ENCODE measurements around the gene SLC29A3. TPM values are rescaled to one million over a fixed set of nuclear protein-coding genes. Genes with fewer than 3 reads are reported as not detected.

The SLC29A3 gene
- total and polyA plus RNA-seq, 2 of the 8 experiments (the other 6 are each of a cell fraction or from before 2014, with no cell fraction given): 14.0 to 24.6 TPM

- no peak overlapping the region for H3K23ac ChIP-seq (ENCODE audit: insufficient read length)
- ChIA-PET CTCF (ENCODE audit: partially characterized antibody) (interaction anchor here (0.6 to 28.0 kb wide), 68 partner anchors 8 to 389 kb away, joined by 3 to 401 read pairs (median 4); partner anchors contain the start of genes CDH23, SLC29A3 and VSIR), POLR2A (ENCODE audit: partially characterized antibody) (interaction anchor here (0.9 kb wide), 1 partner anchor 11 kb away, joined by 3 read pairs; no protein-coding TSS in a partner anchor)
- H2BK15ac ChIP-seq (ENCODE audit: low read length): no peak overlapping the region
- H3K18ac ChIP-seq (ENCODE audit: extremely low read depth, low read length): no peak overlapping the region
- FAIRE-seq (no peak), DNase-seq (ENCODE audit: low read depth in 1 of 2, low spot score in 2 of 2) (peak; percentile 58 to 99)
- no peak overlapping the region for H2AFZ ChIP-seq (ENCODE audit: low read length)
- H2BK20ac ChIP-seq (ENCODE audit: low read length): no peak overlapping the region
- H4K91ac ChIP-seq (replicated peaks; ENCODE audit: insufficient read length, low read length): no peak overlapping the region
- H3K4me1 ChIP-seq (replicated peaks in 1 of 4; ENCODE audit: control insufficient read depth in 3 of 4, insufficient read depth in 4 of 4, low read length in 3 of 4): no peaks in the 10 kb centered on the region
- H3K4me2 ChIP-seq (ENCODE audit: insufficient read depth in 1 of 2, low read depth in 2 of 2, low read length in 2 of 2): no peak overlapping the region
- H3K27ac ChIP-seq (ENCODE audit: low read depth, low read length): no peak overlapping the region
- 23% methylated on average over 10 of the region's 10 CpGs; no CpG with 5 or more reads in 1 of the 2 experiments for WGBS, 2 experiments (ENCODE audit: extremely low coverage in 1 of 2, insufficient coverage in 1 of 2, insufficient read length in 1 of 2, insufficient replicate concordance in 2 of 2, low coverage in 1 of 2, low lambda C conversion rate in 2 of 2, missing lambda C conversion rate in 1 of 2)
- no peaks in the 10 kb centered on the region for H3K79me1 ChIP-seq (ENCODE audit: low read depth, low read length)
- H4K20me1 ChIP-seq (replicated peaks in 1 of 2; ENCODE audit: control insufficient read depth in 1 of 2, insufficient read depth in 2 of 2, low read length in 2 of 2): no peaks in the 10 kb centered on the region
- H2BK12ac ChIP-seq (ENCODE audit: low read depth, low read length): no peak overlapping the region
- H3K9me3 ChIP-seq (ENCODE audit: insufficient read depth in 2 of 2, low read depth in 1 of 2, low read length in 1 of 2): no peaks in the 10 kb centered on the region
- no peaks in the 10 kb centered on the region for H3K36me3 ChIP-seq (ENCODE audit: control insufficient read depth in 2 of 4, insufficient read depth in 4 of 4, low read length in 3 of 4)
- H3K56ac ChIP-seq (replicated peaks; ENCODE audit: insufficient read length, low read depth, low read length): no peak overlapping the region
- no peak overlapping the region for H4K5ac ChIP-seq (ENCODE audit: insufficient read length, low read depth, low read length)
- H3K4ac ChIP-seq (replicated peaks; ENCODE audit: insufficient read length, low read depth, low read length): no peak overlapping the region
- no peak overlapping the region for H3K9ac ChIP-seq (replicated peaks in 1 of 4; ENCODE audit: extremely low read depth in 1 of 4, low read depth in 3 of 4, low read length in 3 of 4)
- no peak overlapping the region for H3K14ac ChIP-seq (ENCODE audit: insufficient read length)
- H3K4me3 ChIP-seq (ENCODE audit: extremely low read depth in 1 of 4, insufficient read depth in 2 of 4, low read depth in 3 of 4, low read length in 4 of 4): no peak overlapping the region
- no peak overlapping the region for H2BK5ac ChIP-seq (ENCODE audit: low read depth, low read length)
- H3K23me2 ChIP-seq (ENCODE audit: low read depth, low read length): no peaks in the 10 kb centered on the region; the same call in 1 of the 2 replicates
- no peaks in the 10 kb centered on the region for H3K27me3 ChIP-seq (replicated peaks in 1 of 4; ENCODE audit: control insufficient read depth in 3 of 4, extremely low read depth in 1 of 4, insufficient read depth in 3 of 4, low read length in 3 of 4)
- no peak overlapping the region for H2AK5ac ChIP-seq (ENCODE audit: low read depth, low read length)
- H2BK120ac ChIP-seq (replicated peaks; ENCODE audit: low read depth, low read length): no peak overlapping the region
- no peak overlapping the region for H4K8ac ChIP-seq (ENCODE audit: extremely low read depth, insufficient read depth, low read length)
- H3K79me2 ChIP-seq (ENCODE audit: control insufficient read depth in 1 of 2, insufficient read depth in 2 of 2, low read length in 2 of 2): no peaks in the 10 kb centered on the region
- TF ChIP-seq SP1 (IDR thresholded peaks at IDR 0.05; ENCODE audit: low read depth, low read length) (no peak), BCL11A (IDR thresholded peaks at IDR 0.05; ENCODE audit: low read depth in 2 of 2, low read length in 2 of 2) (no peak), ATF3 (IDR thresholded peaks at IDR 0.05; ENCODE audit: insufficient read depth, low read depth, low read length) (no peak), RNF2 (IDR thresholded peaks at IDR 0.05; ENCODE audit: borderline replicate concordance, low read depth, low read length, missing control alignments, poor library complexity, severe bottlenecking) (no peak), SP2 (IDR thresholded peaks at IDR 0.05; ENCODE audit: low read length) (no peak), YY1 (IDR thresholded peaks at IDR 0.05; ENCODE audit: low read depth, low read length) (0 out of 2 replicates have a peak, but pooled peaks have one; percentile 25), NRF1 (IDR thresholded peaks at IDR 0.05; ENCODE audit: low read depth, low read length) (no peak), POLR2A (IDR thresholded peaks at IDR 0.05; ENCODE audit: control extremely low read depth in 1 of 2, low read depth in 2 of 2, low read length in 2 of 2) (no peak), SIRT6 (IDR thresholded peaks at IDR 0.05; ENCODE audit: low read length) (no peak)
These were observed 65.1 kb downstream of the SLC29A3 start for GRCh38 chr10:71383972-71384687.

Data from H1 (cell line).